Keratinocyte (primary cell): ENCODE measurements around the gene BRICD5. TPM values are rescaled to one million over a fixed set of nuclear protein-coding genes. Genes with fewer than 3 reads are reported as not detected.

Source experiments
- DNase-seq: peaks from one replicate; pipeline ENCODE4 v3.0.0-alpha.2; 2011; ENCODE audit warnings: low read depth, missing footprints, low spot score
- FAIRE-seq: peaks from 2 replicates; lab custom pipeline; 2011; peaks lifted over from hg19 to GRCh38; lab: Jason Lieb, UNC
- H2AFZ ChIP-seq: 2 replicates; pipeline ENCODE4 v1.6.0; 2012; ENCODE audit warnings: low read length, control low read depth, inconsistent platforms; ENCODE audit not compliant: control insufficient read depth
- H3K27ac ChIP-seq: 2 replicates; pipeline ENCODE4 v1.5.1; 2011; ENCODE audit warnings: low read length; ENCODE audit not compliant: control insufficient read depth, insufficient read depth
- H3K27me3 ChIP-seq: 3 replicates; pipeline ENCODE4 v1.6.0; 2011; ENCODE audit warnings: low read length; ENCODE audit not compliant: control insufficient read depth, insufficient read depth; ENCODE audit errors: extremely low read depth
- H3K36me3 ChIP-seq, 2 experiments: 2 replicates in 1 of 2; 3 replicates in 1 of 2; pipeline ENCODE4 v1.5.1; 2011; ENCODE audit warnings: low read length in 2 of 2, mild to moderate bottlenecking in 1 of 2; ENCODE audit not compliant: control insufficient read depth in 2 of 2, insufficient read depth in 2 of 2; ENCODE audit errors: extremely low read depth in 1 of 2
- H3K4me1 ChIP-seq: 3 replicates; pipeline ENCODE4 v1.5.1; 2011; ENCODE audit warnings: low read length; ENCODE audit not compliant: control insufficient read depth, insufficient read depth; ENCODE audit errors: extremely low read depth
- H3K4me2 ChIP-seq: 3 replicates; pipeline ENCODE4 v1.6.0; 2011; ENCODE audit warnings: low read depth, low read length; ENCODE audit not compliant: control insufficient read depth, insufficient read depth; ENCODE audit errors: extremely low read depth
- H3K4me3 ChIP-seq, 3 experiments: fragments of 200-600 bp in 1 of 3; sonication (generic) in 1 of 3; 2 replicates in 2 of 3; 3 replicates in 1 of 3; pipeline ENCODE4 v1.5.1; 2011 to 2016; ENCODE audit warnings: low read length in 3 of 3, mild to moderate bottlenecking in 3 of 3, control low read depth in 2 of 3, inconsistent platforms in 1 of 3, low read depth in 1 of 3, mixed read lengths in 1 of 3, mixed run types in 1 of 3, moderate library complexity in 1 of 3; ENCODE audit not compliant: control insufficient read depth in 2 of 3, insufficient read depth in 2 of 3; ENCODE audit errors: extremely low read depth in 1 of 3
- H3K79me2 ChIP-seq: 2 replicates; pipeline ENCODE4 v1.6.0; 2012; ENCODE audit warnings: low read length; ENCODE audit not compliant: control insufficient read depth, insufficient read depth
- H3K9ac ChIP-seq: 3 replicates; pipeline ENCODE4 v1.6.0; 2011; ENCODE audit warnings: low read length; ENCODE audit not compliant: control insufficient read depth, insufficient read depth; ENCODE audit errors: extremely low read depth
- H3K9me1 ChIP-seq: 3 replicates; pipeline ENCODE4 v1.6.0; 2011; ENCODE audit warnings: low read length; ENCODE audit not compliant: control insufficient read depth, insufficient read depth; ENCODE audit errors: extremely low read depth
- H3K9me3 ChIP-seq: 2 replicates; pipeline ENCODE4 v1.5.1; 2012; ENCODE audit warnings: low read depth, low read length; ENCODE audit not compliant: control insufficient read depth
- H4K20me1 ChIP-seq: 3 replicates; pipeline ENCODE4 v1.6.0; 2011; ENCODE audit warnings: low read length; ENCODE audit not compliant: control insufficient read depth, insufficient read depth; ENCODE audit errors: extremely low read depth
- EZH2 ChIP-seq: IDR thresholded peaks from one replicate; pipeline ENCODE4 v1.6.1; 2012; ENCODE audit warnings: inconsistent platforms, mild to moderate bottlenecking, low read length, moderate library complexity
- dilution Hi-C: fragments of 300-500 bp; cut with MboI; formaldehyde crosslinking; loops from one replicate; pipeline ENCODE4 v1.7.0; 2020; ENCODE audit warnings: low sequenced_read_pairs; ENCODE audit not compliant: extremely low pct_ligation_motif_present
- polyA plus RNA-seq, 5 experiments: library from polyadenylated mRNA; depleted of rRNA in 3 of 5; stranded (reverse) in 3 of 5; stranded (forward) in 1 of 5; unstranded in 1 of 5; fragments of >200 nt; gene quantifications; 1 replicate in 1 of 5; 2 replicates in 3 of 5; 3 replicates in 1 of 5; pipeline versions ENCODE4 v1.2.1 to v1.2.3, GENCODE V29; 2011 to 2012; ENCODE audit warnings: missing spikeins in 2 of 5, low read depth in 1 of 5, low replicate concordance in 1 of 5
- TF ChIP-seq, protein P1 (sequence below), 3 experiments: IDR thresholded peaks in 1 of 3; conservative IDR thresholded peaks in 1 of 3; optimal IDR thresholded peaks in 1 of 3; 2 replicates in 2 of 3; 3 replicates in 1 of 3; pipeline versions ENCODE3 to v1.5.1; 2011; ENCODE audit warnings: low read length in 3 of 3, mild to moderate bottlenecking in 3 of 3, moderate library complexity in 2 of 3, control low read depth in 1 of 3, inconsistent platforms in 1 of 3; ENCODE audit not compliant: insufficient read depth in 2 of 3; ENCODE audit errors: extremely low read depth in 1 of 3

BRICD5 gene
- polyA plus RNA-seq, 1 donor (not counting 4 experiments of a cell fraction or from before 2014, with no cell fraction given): 1.8 TPM

DNA sequence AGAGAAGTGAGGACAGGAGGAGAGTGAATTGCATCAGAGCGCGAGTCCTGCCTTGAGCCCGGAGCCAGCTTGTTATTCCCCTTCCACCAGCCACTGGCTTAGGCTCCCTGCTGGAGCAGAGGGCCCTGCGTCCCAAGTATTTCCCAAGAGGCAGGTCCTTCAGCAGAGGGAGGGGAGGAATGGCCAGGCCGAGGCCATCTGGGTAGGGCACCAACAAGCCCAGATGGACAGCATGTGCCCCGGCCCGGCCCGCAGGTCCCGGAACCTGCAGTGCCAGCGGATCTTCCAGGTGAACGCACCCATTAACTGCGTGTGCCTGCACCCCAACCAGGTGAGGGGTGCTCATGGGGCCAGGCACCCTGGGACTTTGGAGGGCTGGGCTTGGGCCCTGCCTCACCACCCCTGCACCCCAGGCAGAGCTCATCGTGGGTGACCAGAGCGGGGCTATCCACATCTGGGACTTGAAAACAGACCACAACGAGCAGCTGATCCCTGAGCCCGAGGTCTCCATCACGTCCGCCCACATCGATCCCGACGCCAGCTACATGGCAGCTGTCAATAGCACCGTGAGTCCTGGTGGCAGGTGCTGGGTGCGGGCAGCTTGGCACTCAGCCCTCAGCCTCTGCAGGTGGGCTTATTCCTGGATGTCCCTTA, 3.8 kb downstream of the BRICD5 start:
- Histone ChIP-seq H3K27me3 (no peaks in the 10 kb centered on the region), H3K4me1 (peaks cover 9% of the 10 kb centered on the region), H4K20me1 (no peaks in the 10 kb centered on the region), H2AFZ (no peak overlapping the region), H3K9ac (no peak overlapping the region), H3K4me2 (no peak overlapping the region), H3K4me3 (no peak overlapping the region), H3K79me2 (peaks cover 9% of the 10 kb centered on the region), H3K9me3 (no peaks in the 10 kb centered on the region), H3K36me3 (peaks cover 12 to 15% of the 10 kb centered on the region in 2 experiments), H3K27ac (no peak overlapping the region), H3K9me1 (no peaks in the 10 kb centered on the region)
- TF ChIP-seq, protein P1, sequence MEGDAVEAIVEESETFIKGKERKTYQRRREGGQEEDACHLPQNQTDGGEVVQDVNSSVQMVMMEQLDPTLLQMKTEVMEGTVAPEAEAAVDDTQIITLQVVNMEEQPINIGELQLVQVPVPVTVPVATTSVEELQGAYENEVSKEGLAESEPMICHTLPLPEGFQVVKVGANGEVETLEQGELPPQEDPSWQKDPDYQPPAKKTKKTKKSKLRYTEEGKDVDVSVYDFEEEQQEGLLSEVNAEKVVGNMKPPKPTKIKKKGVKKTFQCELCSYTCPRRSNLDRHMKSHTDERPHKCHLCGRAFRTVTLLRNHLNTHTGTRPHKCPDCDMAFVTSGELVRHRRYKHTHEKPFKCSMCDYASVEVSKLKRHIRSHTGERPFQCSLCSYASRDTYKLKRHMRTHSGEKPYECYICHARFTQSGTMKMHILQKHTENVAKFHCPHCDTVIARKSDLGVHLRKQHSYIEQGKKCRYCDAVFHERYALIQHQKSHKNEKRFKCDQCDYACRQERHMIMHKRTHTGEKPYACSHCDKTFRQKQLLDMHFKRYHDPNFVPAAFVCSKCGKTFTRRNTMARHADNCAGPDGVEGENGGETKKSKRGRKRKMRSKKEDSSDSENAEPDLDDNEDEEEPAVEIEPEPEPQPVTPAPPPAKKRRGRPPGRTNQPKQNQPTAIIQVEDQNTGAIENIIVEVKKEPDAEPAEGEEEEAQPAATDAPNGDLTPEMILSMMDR (optimal IDR thresholded peaks at IDR 0.05 in 1 of 3, IDR thresholded peaks at IDR 0.05 in 1 of 3, conservative IDR thresholded peaks at IDR 0.05 in 1 of 3; ENCODE audit: extremely low read depth in 1 of 3, insufficient read depth in 2 of 3, low read length in 3 of 3): no peak
- no peak for TF ChIP-seq EZH2
- dilution Hi-C loops: no loop called here
- no peak for DNase-seq
- no peak for FAIRE-seq

DNA sequence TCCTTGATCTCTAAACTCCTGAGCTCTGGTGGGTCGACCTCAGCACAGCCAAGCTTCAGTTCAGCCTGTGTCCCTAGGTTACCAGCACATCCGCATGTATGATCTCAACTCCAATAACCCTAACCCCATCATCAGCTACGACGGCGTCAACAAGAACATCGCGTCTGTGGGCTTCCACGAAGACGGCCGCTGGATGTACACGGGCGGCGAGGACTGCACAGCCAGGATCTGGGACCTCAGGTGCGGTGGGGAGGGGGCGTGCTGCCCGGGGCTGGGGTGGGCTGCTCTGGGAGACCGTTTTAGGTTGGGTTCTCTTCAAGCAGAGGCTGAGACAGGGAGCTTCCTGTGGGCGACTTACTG, 4.3 kb downstream of the BRICD5 start:
- H3K27ac ChIP-seq: no peak overlapping the region
- H3K9ac ChIP-seq: peak overlapping the region; percentile 93
- H3K79me2 ChIP-seq: peaks cover 7% of the 10 kb centered on the region
- TF ChIP-seq EZH2: no peak
- TF ChIP-seq, protein P1 (optimal IDR thresholded peaks at IDR 0.05 in 1 of 3, IDR thresholded peaks at IDR 0.05 in 1 of 3, conservative IDR thresholded peaks at IDR 0.05 in 1 of 3; ENCODE audit: extremely low read depth in 1 of 3, insufficient read depth in 2 of 3, low read length in 3 of 3): no peak
- H3K4me3 ChIP-seq: peak overlapping the region; percentile 73 to 95 (median 77)
- DNase-seq (no peak), FAIRE-seq (no peak)
- no peak overlapping the region for H2AFZ ChIP-seq
- peaks cover 9% of the 10 kb centered on the region for H3K4me1 ChIP-seq
- no peaks in the 10 kb centered on the region for H4K20me1 ChIP-seq
- H3K9me1 ChIP-seq: no peaks in the 10 kb centered on the region
- peak overlapping the region; percentile 75 for H3K4me2 ChIP-seq
- H3K9me3 ChIP-seq: no peaks in the 10 kb centered on the region
- H3K36me3 ChIP-seq: peaks cover 12% of the 10 kb centered on the region in 2 experiments
- no peaks in the 10 kb centered on the region for H3K27me3 ChIP-seq
- dilution Hi-C loops: no loop called here
